ENCODE results near the gene RNF113B.

Gene RNF113B

DNA sequence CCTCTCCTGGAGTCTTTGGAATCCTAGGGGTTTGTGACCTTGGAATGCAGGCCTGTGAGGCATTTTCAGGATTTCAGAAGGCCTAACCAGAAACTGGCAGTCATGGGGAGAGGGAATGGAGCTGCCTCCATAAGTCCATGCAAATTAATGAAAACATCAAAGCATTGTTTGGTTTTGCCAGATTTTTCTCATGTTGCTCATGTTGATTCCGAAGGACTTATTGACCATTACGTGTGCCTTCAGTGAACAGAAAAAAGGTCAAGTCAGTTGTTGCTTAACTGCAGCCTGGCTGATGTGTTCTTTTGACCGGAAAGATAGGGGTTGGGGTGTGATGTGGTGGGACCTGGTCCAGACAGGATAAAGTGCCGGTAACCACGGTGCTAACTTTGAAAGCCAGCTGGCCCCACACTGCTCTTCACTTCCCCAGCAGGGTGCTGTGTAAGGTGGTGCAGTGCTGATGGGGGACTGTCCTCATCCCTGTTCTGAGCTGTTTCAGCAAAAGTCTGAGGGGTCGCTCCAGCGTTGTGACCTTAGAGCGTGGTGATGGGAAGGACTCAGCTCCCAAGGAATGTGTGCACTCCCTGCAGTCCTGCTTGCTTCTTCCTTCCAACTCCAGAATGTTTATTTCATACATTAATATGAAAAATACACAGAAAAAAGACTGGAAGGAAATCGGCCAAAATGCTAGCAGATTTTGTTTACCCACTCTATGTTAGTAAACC, 3.5 kb downstream of the RNF113B start:
- DNase-seq (ENCODE audit: low read depth), result no peak

DNA sequence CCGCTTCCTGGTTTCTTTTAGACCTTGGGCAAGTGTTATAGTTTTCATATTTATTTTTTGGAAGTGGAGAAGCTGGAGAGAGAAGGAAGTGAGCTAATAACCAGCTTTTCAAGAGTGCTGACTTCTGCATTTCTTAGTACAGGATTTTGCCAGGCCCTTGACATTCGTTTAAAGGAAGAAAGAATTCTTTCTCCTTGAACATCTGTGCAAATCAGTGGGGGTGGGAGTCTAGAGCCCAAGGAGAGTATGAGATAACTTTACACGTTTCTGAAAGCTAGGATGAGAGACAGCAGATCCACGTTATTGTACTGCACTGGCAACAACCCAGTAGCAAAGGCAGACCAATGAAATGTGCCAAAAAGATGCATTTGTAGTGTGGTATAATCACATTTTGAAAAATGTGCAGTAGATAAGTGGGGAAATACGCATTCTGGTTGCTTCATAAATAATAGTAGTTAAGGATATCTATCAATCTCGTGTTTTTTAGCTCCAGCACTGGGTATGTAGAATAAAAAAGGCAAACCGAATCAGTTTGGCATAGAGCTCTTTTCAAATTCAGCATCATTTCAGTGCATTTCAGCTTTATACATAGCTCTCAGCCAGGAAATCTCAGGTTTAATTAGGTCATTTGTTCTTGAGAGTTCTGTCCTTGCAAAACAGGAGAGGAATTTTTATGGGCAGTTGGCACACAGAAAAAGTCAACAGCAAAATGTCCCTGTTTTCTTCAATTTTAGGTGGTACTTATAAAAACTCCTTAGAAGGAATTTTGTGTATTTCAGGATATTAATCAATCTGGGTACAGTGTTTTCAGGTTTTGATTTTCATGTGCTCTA, 4.3 kb downstream of the RNF113B start:
- no peak for DNase-seq (ENCODE audit: low read depth)

DNA sequence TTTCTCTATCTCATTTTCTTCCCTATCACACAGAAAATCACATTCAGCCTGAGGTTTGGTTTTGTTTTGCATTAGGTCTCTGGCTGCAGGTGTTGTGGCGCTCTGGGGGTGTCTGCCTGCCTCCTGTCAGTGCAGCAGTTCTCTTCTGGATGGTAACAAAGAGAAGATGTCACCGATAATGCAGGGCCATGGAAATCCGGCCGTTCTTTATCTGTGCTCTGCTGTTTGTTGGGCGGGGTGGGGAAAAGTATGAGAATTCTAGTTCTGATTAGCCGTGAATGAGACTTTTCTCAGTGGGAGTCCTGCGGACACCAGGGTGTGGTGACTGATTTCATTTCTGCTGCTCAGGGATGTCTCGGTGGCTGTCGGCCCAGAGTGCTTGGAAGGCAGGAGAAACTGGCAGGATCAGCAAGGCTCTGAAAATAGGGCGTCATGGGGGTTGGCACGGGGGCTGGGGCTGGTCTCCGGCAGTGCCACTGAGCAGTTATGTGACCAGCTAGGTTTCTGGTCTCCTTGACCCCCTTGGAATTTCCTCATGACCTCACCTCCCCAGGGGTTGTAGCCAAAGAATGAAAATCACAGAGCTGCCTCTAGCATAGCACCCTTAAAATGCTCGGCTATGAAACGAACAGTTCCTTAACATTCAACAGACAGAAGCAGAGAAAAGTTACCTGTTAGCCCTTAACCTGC, 5.0 kb downstream of the RNF113B start:
- no peak for DNase-seq (ENCODE audit: low read depth)

DNA sequence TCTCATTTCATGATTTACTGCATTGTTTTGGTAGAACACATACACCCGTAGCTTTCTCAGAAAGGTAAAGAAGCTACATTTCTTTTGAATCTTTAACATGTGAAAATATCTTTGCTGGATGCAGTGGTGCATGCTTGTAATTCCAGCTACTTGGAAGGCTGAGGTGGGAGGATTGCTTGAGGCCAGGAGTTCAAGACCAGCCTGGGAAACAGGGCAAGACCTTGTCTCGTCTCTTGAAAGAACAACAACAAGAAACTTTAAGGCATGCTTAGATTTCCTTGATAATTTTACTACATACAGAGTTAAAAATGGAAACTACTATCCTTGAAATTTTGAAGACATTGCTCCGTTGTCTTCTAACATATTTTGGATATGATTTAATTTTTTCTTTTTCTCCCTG, 7.7 kb downstream of the RNF113B start:
- no peak for DNase-seq (ENCODE audit: low read depth)

DNA sequence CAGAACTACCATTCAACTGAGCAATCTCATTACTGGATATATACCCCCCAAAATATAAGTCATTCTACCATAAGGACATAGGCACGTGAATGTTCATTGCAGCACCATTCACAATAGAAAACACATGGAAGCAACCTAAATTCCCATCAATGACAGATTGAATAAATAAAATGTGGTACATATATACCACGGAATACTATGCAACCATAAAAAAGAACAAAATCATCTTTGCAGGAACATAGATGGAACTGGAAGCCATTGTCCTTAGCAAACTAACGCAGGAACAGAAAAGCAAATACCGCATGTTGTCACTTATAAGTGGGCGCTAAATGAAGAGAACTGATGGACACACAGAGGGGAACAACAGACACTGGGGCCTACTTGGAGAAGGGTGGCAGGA, 14.1 kb downstream of the RNF113B start:
- no peak for DNase-seq (ENCODE audit: low read depth)

DNA sequence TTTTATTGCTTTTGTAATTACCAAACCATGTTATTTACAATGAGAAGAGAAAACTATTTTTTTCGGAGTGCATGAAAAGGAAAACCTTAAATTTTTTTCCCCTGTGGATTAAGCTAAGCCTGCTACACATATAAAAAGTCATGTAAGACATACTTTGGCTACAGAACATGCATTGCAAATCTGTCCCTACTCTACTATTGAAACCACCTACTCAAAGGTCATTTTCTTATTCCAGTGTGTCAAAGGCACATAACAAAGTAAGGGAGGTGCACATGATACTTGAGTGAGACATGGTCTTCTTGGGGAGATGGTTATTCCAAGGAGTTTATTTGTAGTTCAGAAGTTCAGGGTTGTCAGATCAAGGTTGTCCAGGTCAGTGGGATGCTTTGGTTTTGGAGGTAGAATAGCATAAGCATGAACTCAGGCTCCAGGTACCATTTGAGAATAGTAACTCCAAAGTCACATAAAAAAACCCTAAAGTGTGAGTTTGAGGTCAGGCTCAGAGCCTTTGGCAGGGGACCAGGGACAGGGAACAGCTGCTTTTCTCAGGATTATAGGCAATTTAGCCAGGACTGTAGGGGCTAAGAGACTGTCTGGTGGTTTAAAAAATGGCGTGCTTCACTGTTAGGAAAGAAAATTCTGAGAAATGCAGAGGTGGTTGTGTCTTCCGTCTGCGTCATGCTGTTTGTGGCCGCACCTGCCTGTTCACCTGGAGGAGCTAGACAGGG, 18.7 kb downstream of the RNF113B start:
- no peak for DNase-seq (ENCODE audit: low read depth)

DNA sequence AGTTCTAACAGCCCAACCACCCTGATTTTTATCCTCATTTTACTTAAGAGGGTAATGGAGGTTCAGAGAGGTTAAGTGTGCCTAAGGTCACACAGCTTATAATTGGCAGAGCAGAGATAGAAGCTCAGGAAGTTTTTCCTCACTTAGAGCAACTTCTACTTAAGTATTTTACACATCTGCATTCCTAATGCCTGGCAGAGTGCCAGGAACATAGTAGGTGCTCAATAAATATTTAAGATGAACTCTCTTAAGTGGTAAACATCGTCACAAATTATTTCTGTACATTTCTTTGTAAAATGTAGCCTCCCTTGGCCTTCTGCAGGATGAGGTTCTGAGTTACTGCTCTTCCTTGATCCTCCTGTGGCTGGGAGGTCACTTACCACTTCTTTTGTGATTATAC, 19.5 kb downstream of the RNF113B start:
- no peak for DNase-seq (ENCODE audit: low read depth)

DNA sequence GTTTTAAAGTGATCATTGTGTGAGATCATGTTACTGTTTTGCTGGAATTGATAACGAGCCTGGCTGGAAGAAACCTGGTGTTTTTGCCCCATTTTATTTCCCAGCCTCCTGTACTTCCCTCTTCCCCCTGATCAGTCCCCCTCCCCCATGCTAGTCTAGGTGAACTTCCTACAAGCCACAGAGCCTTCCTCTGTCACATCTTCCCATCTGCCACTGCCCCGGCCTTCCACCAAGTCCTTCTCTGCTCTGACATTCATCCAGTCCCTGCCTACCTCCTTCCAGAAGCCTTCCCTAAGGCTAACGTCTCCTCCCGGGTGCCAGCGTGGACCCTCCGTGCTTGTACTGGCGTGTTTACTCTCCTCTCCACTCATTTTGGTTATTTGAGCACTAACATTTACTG, 19.9 kb downstream of the RNF113B start:
- DNase-seq (ENCODE audit: low read depth), result no peak

DNA sequence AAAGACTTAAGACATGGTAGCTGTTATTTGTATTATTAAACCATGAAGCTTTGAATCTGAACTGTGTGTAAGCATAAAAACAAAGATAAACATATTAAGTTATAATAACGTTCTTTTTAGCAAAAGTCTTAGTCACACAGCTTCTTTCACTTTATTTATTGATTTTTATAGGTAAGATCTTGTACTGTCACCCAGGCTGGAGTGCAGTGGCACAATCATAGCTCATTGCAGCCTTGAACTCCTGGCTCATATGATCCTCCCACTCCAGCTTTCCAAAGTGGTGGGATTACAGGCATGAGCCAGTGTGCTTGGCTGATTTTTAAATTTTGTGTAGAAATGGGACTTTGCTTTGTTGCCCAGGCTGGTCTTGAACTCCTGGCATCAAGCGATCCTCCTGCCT, 20.8 kb downstream of the RNF113B start:
- no peak for DNase-seq (ENCODE audit: low read depth)

DNA sequence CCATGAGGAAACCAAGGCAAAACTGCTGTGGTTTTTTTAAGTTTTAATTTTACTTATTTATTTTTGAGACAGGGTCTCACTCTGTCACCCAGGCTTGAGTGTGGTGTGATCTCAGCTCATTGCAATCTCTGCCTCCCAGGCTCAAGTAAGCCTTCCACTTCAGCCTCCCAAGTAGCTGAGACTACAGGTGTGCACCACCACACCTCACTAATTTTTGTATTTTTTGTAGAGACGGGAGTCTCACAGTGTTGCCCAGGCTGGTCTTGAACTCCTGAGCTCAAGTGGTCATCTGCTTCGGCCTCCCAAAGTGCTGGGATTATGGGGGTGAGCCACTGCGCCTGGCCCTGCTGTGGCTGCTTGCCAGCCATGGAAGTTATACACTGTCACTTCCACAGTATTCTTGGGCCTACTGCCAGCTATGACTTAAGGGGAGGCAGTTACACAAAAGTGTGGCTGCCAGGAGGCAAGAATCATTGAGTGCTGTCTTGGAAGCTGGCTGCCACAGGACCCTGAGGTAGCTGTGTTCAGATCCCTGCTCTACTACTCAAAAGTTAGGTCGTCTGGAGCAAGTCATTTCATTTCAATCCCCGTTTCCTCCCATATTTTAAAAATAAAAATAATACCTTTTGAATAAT, 21.5 kb downstream of the RNF113B start:
- no peak for DNase-seq (ENCODE audit: low read depth)

DNA sequence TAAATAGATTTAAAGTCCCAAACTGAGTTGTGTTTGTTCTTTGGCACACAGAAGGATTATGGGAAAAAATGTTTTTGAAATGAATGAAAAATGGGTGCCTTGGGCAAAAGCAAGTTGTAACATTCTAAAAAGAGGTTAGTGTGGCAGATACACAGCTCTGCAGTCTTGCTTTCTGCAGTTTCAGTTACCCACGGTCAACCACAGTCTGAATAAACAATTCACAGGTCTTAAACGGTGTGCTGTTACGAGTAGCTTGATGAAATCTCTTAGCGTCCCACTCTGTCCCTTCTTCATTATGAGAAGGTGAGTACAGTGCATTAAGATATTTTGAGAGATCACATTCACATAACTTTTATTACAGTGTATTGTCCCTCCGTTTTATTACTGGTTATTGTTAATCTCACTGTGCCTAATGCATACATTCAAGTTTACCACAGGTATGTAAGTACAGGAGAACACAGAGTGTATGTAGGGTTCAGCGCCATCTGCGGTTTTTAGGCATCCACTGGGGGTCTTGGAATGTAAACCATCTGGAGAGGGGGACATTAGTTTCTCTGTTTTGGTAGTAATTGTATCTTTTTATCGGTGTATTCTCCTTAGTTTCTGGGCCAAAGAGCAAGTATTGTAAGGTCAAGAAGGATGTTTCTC, 26.1 kb downstream of the RNF113B start:
- DNase-seq (ENCODE audit: low read depth), result no peak

DNA sequence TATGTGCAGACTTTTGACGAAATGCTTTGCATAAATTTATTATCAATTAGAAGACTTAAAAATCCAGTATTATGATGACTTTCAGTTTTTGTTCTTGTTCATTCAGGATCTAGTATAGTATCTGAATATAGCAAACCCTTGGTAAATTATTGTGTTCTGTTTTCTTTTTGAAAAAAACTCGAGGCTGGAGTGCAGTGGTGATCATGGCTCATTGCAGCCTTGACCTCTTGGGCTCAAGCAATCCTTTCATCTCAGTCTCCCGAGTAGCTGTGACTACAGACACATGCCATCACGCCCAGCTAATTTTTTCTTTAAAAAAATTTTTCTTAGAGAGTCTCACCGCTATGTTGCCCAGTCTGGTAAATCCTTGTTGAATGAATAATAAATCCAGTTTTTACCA, 29.5 kb downstream of the RNF113B start:
- no peak for DNase-seq (ENCODE audit: low read depth)

DNA sequence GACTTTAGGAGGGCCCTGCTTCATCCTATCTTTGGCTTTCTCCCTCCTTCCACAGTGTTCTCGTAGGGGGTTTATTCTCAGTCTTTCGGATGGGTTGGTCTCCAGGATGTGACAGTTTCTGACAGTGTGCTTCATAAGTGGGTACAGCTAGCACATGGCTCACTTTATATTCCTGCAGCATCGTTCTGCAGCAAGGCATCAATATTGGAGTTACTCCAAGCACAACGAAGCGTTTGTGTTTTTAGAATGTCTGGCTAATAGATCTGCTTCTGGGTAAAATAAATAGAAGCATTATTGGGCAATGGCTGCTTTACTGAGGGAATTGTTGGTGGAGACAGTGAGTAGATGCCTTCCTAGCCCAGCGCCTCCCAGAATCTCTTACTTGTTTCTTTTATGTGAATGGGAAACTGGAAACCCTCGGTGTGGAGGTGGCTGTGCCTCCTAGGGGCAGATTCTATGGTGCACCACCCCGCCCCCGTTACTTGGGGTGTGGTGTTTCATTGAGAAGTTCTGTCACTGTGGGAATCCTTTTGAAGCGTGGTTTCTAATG, 32.2 kb downstream of the RNF113B start:
- DNase-seq (ENCODE audit: low read depth), result no peak

DNA sequence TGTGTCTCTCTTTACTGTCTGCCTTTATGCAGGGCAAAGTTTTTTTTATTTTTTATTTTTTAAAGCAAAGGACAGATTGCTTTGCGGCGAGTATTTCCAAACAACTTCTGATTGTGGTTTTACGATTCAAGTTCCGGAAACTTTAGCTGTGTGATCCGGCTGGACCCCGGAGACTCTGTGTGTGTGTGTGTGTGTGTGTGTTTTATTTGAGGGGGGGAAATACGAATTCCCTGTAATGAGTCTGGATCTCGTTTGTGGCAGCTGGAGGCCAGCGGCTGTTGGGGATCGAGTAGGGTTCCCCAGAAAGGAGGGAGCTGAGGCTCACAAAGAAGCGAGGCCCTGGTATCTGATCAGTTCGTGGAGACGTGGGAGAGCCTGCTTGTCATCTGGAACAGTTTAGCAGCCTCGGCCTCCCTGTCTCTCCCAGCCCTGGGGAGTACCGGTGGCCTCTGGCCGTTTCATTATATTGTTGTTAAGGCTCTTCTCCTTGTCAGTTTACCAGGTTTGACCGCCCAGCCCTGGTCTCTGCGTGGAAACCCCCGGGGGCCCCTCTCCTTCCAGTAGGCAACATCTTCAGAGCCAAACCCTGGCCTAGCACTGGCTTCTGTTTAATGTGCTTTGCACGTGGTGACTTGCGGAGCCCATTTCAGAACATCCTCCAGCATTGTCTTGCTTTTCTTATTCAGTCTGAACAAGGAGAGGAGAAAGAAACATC, 32.9 kb downstream of the RNF113B start:
- no peak for DNase-seq (ENCODE audit: low read depth)

DNA sequence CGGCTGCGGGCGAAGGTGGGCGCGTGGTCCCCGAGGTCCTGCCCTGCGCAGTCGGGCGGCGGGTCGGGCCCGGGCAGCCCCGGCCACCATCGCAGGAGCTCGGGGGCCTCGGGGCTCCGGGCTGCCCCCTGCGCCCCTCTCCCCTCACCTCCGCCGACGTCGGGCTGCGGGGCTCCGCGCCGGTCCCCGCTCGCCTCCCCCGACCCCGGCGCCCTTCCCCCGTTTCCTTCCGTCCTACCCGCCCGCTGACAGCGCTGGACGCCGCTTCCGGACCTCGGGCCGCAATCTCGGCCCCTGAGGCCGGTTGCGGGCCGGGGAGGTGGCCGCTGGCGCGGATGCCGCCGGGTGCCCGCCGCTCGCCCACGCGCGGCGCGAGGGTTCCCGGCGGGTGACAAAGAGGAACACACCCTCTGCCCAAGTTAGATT, 33.5 kb downstream of the RNF113B start:
- DNase-seq (ENCODE audit: low read depth), result no peak

DNA sequence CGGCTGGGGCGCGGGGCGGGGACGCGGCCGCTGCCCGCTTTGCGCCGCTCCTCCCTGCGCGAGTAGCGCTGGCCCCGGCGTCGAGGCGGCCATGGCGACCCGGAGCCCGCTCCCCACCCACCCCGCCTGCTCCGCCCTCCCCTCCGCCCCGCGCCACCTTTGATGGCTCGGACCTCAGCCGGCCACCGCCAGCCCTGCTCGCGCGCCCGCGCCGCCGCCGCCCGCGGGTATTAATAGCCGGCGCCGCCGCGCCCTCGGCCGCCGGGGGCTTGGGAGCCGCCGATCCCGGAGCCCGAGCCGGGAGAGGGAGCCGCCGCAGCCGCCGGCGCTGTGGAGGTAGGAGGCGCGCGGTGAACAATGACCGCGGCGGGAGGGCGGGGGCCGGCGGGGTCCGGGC, 33.9 kb downstream of the RNF113B start:
- no peak for DNase-seq (ENCODE audit: low read depth)

DNA sequence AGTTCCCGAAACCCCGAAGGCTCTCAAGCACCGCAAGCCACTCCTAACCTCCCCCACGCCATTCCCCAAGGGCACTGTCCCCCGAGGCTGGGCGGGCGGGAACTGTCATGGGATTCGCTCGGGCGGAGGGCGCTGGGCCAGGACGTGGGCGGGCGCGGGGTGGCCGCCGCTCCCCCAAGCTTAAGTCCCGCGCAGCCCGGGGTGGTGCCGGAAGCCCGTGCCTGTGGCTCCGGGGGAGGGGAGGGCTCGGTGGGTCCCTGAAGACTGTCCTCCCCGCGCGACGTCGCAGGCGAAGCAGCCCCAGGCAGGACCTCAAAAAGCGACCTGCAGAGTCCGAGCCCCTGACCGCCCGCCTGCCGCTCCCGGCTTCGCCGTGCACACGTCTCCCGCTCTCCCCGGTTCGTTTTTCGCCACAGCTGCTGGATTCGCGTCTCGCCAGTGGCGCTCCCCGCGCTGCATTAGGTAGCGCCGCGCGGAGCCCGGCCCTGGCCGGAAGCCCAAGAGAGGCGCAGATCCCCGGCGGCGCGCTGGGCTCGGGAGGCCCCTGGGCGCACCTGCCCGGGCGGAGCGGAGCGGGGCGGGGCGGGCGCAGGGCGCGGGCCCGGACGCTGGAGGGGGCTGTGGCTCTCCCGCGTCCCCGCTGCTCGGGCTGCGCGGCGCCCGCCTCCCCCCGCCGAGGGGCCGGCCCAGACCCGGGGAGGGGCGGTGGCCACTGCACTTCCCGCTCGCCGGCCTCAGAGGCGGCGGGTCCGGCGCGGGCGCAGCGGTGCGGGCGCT, 34.5 kb downstream of the RNF113B start, which contains the start of gene FARP1:
Gene FARP1, plus strand, starts transcription at position 715 of the 777 bp plus-strand sequence. CDS start 70,149 bp downstream, outside the sequence.
- DNase-seq (ENCODE audit: low read depth), result peak; percentile 47

DNA sequence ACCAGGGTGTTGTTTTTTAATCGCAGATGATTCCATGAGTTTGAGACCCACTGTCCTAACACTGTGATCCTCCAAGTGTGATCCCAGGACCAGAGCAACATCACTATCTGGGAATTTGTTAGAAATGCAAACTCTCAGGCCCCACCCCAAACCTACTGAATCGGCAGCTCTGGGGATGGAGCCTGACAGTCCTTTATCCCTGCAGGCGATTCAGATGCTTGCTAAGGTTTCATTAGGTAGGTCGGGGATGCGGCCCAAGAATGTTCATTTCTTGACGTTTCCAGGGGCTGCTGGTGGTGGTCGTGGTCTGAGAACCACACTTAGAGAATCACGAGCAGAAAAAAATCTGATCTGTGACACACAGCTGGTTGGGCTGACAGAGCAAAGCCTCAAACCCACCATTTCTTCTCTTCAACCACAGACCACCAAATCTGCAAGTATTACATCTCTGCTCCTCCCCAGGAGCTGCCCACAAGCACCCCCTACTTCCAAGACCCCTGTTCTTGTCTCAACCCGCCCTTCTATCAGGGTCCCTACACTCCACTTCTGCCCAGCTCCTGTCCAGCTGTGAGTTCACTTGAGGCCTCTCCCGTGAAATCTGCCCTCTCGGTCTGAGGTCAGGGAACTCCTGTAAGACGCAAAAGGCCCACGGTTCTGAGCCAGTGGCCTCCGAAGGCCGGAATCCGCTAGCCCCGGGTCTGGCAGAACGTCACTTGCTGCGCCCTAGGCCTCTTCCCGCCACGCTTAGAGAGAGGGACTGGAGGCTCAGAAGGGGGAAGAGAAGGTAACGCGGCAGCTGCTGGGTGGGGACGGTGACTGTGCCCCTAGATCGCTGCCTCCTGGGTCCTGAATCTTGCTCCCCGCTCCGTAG, 35.3 kb downstream of the RNF113B start:
- no peak for DNase-seq (ENCODE audit: low read depth)
